Neutrophil (primary cell): ENCODE measurements around the gene CYP3A4.

ENCODE experiments used
- H3K27ac ChIP-seq: fragments of 200-600 bp; sonication (generic); 2 replicates; pipeline ENCODE4 v1.5.1; 2016; ENCODE audit warnings: mild to moderate bottlenecking, moderate library complexity
- H3K27me3 ChIP-seq: fragments of 200-600 bp; sonication (generic); 2 replicates; pipeline ENCODE4 v1.6.0; 2016; ENCODE audit warnings: mild to moderate bottlenecking
- H3K36me3 ChIP-seq: fragments of 200-600 bp; sonication (generic); 2 replicates; pipeline ENCODE4 v1.5.1; 2017
- H3K4me1 ChIP-seq, 2 experiments: fragments of 200-600 bp in 1 of 2; sonication (generic) in 1 of 2; 1 replicate in 1 of 2; 2 replicates in 1 of 2; pipeline versions ENCODE4 v1.5.1 to v1.6.1; 2013 to 2016; ENCODE audit warnings: low read depth in 1 of 2, low read length in 1 of 2, mild to moderate bottlenecking in 1 of 2, moderate library complexity in 1 of 2; ENCODE audit not compliant: control insufficient read depth in 1 of 2, insufficient read depth in 1 of 2
- H3K4me3 ChIP-seq, 2 experiments: fragments of 200-600 bp in 1 of 2; sonication (generic) in 1 of 2; 1 replicate in 1 of 2; 2 replicates in 1 of 2; pipeline ENCODE4 v1.5.1; 2013 to 2016; ENCODE audit warnings: low read depth in 1 of 2, low read length in 1 of 2, mild to moderate bottlenecking in 1 of 2, moderate library complexity in 1 of 2
- H3K9me3 ChIP-seq: fragments of 200-600 bp; sonication (generic); 2 replicates; pipeline ENCODE4 v1.5.1; 2016
- CTCF ChIP-seq: fragments of 200-600 bp; sonication (generic); IDR thresholded peaks from 2 replicates; pipeline ENCODE4 v1.5.1; 2016; ENCODE audit warnings: antibody characterized with exemption

The CYP3A4 gene

GRCh38 chr7:99827040-99827778, 43.2 kb upstream of the CYP3A4 start:
- Histone ChIP-seq H3K4me1 (no peaks in the 10 kb centered on the region), H3K27me3 (peaks cover 21% of the 10 kb centered on the region), H3K36me3 (no peaks in the 10 kb centered on the region), H3K4me3 (no peak overlapping the region), H3K27ac (no peak overlapping the region), H3K9me3 (no peaks in the 10 kb centered on the region)
- no peak for TF ChIP-seq CTCF

- Histone ChIP-seq H3K4me1 (no peaks in the 10 kb centered on the region), H3K27ac (no peak overlapping the region), H3K4me3 (no peak overlapping the region), H3K9me3 (no peaks in the 10 kb centered on the region), H3K36me3 (no peaks in the 10 kb centered on the region), H3K27me3 (peaks cover 33% of the 10 kb centered on the region)
- TF ChIP-seq CTCF, result no peak
These were observed 41.9 kb upstream of the CYP3A4 start for GRCh38 chr7:99825873-99826272.

- no peak for TF ChIP-seq CTCF
- H3K27me3 ChIP-seq, result peaks cover 37% of the 10 kb centered on the region
These were observed 41.5 kb upstream of the CYP3A4 start for GRCh38 chr7:99825452-99825851.

GRCh38 chr7:99824091-99824490, 40.1 kb upstream of the CYP3A4 start:
- no peak for TF ChIP-seq CTCF
- H3K4me1 ChIP-seq, result no peaks in the 10 kb centered on the region
- H3K36me3 ChIP-seq, result no peaks in the 10 kb centered on the region
- no peak overlapping the region for H3K27ac ChIP-seq
- H3K4me3 ChIP-seq, result no peak overlapping the region
- H3K9me3 ChIP-seq, result no peaks in the 10 kb centered on the region
- peaks cover 37% of the 10 kb centered on the region for H3K27me3 ChIP-seq

More at GRCh38 chr7:99825452-99825851, 41.5 kb upstream of the CYP3A4 start:
- Histone ChIP-seq H3K4me3 (no peak overlapping the region), H3K27ac (no peak overlapping the region), H3K9me3 (no peaks in the 10 kb centered on the region), H3K4me1 (no peaks in the 10 kb centered on the region), H3K36me3 (no peaks in the 10 kb centered on the region)

- H3K4me3 ChIP-seq, result no peak overlapping the region
- H3K27ac ChIP-seq, result no peak overlapping the region
- H3K36me3 ChIP-seq, result no peaks in the 10 kb centered on the region
- H3K27me3 ChIP-seq, result peaks cover 34% of the 10 kb centered on the region
- no peak for TF ChIP-seq CTCF
- no peaks in the 10 kb centered on the region for H3K4me1 ChIP-seq
- no peaks in the 10 kb centered on the region for H3K9me3 ChIP-seq
These were observed 39.0 kb upstream of the CYP3A4 start for GRCh38 chr7:99822731-99823718.
